MM.1S (cell line): ENCODE results near the gene IMPA2.

Experiments used
- EZH2 ChIP-seq: fragments of 300-600 bp; sonication (generic); optimal IDR thresholded peaks from 2 replicates; pipeline ENCODE3; 2017; ENCODE audit warnings: low read depth, mild to moderate bottlenecking, antibody characterized with exemption, low read length, mixed read lengths
- TF ChIP-seq, protein P1 (sequence below): fragments of 300-600 bp; sonication (generic); IDR thresholded peaks from 2 replicates; pipeline ENCODE4 v1.5.1; 2016; ENCODE audit warnings: antibody characterized with exemption, low read length, mixed read lengths

DNA sequence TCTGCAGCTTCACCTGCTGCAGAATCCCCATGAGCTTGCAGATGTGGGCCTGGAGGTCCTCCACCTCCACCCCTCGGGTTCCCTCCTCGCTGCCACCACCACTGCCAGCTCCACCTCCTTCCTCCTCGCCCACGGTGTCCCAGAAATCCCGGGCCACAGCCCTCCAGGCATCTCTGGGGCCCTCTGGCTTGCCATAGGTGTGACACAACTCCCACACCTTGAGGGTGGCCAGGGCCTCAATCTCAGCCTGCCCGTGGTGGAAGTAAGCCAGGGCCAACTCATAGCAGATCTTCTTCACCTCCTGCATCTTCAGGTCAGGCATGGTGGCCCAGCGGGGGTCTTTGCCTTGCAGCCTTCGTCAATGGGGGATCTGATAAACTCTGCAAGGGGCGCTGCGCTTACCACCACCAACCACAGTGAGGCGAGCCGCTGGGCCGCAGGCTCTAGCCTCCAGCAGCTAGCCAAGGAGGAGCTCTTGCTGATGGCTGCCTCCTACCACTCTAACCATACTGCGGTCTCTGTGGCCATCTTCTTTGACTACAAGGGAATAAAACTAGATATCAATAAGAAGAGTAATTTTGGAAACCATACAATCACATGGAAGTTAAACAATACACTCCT lies 76.2 kb downstream of the IMPA2 start:
- no peak for TF ChIP-seq EZH2
- TF ChIP-seq, protein P1, sequence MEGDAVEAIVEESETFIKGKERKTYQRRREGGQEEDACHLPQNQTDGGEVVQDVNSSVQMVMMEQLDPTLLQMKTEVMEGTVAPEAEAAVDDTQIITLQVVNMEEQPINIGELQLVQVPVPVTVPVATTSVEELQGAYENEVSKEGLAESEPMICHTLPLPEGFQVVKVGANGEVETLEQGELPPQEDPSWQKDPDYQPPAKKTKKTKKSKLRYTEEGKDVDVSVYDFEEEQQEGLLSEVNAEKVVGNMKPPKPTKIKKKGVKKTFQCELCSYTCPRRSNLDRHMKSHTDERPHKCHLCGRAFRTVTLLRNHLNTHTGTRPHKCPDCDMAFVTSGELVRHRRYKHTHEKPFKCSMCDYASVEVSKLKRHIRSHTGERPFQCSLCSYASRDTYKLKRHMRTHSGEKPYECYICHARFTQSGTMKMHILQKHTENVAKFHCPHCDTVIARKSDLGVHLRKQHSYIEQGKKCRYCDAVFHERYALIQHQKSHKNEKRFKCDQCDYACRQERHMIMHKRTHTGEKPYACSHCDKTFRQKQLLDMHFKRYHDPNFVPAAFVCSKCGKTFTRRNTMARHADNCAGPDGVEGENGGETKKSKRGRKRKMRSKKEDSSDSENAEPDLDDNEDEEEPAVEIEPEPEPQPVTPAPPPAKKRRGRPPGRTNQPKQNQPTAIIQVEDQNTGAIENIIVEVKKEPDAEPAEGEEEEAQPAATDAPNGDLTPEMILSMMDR, result no peak
